Fibroblast of villous mesenchyme (primary cell): Measurements from ENCODE around the gene BTBD9. TPM values are rescaled to one million over a fixed set of nuclear protein-coding genes. Genes with fewer than 3 reads are reported as not detected.
"Not testable (repeated sequence)": the region's sequence is repeated elsewhere in the genome, so short reads cannot be mapped to it uniquely, and the experiment has no call there.

Experiments used
- DNase-seq: peaks from one replicate; pipeline ENCODE4 v3.0.0-alpha.2; 2010; ENCODE audit warnings: low read depth
- H3K4me3 ChIP-seq: 2 replicates; pipeline ENCODE4 v1.5.1; 2011; ENCODE audit warnings: low read depth, mild to moderate bottlenecking, low read length
- CTCF ChIP-seq: IDR thresholded peaks from 2 replicates; pipeline ENCODE4 v1.5.1; 2012; ENCODE audit warnings: low read depth, mild to moderate bottlenecking, low read length; ENCODE audit not compliant: insufficient read depth
- total RNA-seq: library from RNA; depleted of rRNA; stranded (reverse); fragments of >200 nt; gene quantifications from 2 replicates; pipeline ENCODE4 v1.2.3, GENCODE V29; 2012

The BTBD9 gene
- total RNA-seq, 1 donor: 12.1 TPM

GRCh38 chr6:38427492-38428210 is 212.1 kb downstream of the BTBD9 start:
- no peak for TF ChIP-seq CTCF
- no peak overlapping the region for H3K4me3 ChIP-seq
- no peak for DNase-seq

- DNase-seq, H3K4me3 ChIP-seq: not testable (repeated sequence)
These were observed 213.8 kb downstream of the BTBD9 start for GRCh38 chr6:38425788-38426488.

GRCh38 chr6:38423746-38424145 is 216.0 kb downstream of the BTBD9 start:
- no peak for TF ChIP-seq CTCF
- no peak overlapping the region for H3K4me3 ChIP-seq
- DNase-seq: no peak

GRCh38 chr6:38420207-38420606 is 219.5 kb downstream of the BTBD9 start:
- peak; percentile 59 for DNase-seq

GRCh38 chr6:38417521-38417920 is 222.2 kb downstream of the BTBD9 start:
- no peak for TF ChIP-seq CTCF
- DNase-seq: no peak
- H3K4me3 ChIP-seq: no peak overlapping the region

More at GRCh38 chr6:38420207-38420606, 219.5 kb downstream of the BTBD9 start:
- no peak for TF ChIP-seq CTCF
- no peak overlapping the region for H3K4me3 ChIP-seq

- no peak overlapping the region for H3K4me3 ChIP-seq
- no peak for DNase-seq
- TF ChIP-seq CTCF: no peak
These were observed 224.3 kb downstream of the BTBD9 start for GRCh38 chr6:38415231-38416005.
